HEK293T (cell line): Measurements from ENCODE around the gene VIPR2.

Source experiments
- ARNT ChIP-seq: fragments of 450-650 bp; IDR thresholded peaks from 2 replicates; pipeline ENCODE4 v1.6.1; 2017; ENCODE audit warnings: mild to moderate bottlenecking
- BHLHE40 ChIP-seq: fragments of 450-650 bp; IDR thresholded peaks from 2 replicates; pipeline ENCODE4 v1.6.1; 2016; ENCODE audit warnings: mild to moderate bottlenecking, moderate library complexity, borderline replicate concordance
- ELF4 ChIP-seq: fragments of 450-650 bp; IDR thresholded peaks from 2 replicates; pipeline ENCODE4 v1.6.1; 2017; ENCODE audit warnings: antibody characterized with exemption
- FOXA1 ChIP-seq: fragments of 450-650 bp; IDR thresholded peaks from 2 replicates; pipeline ENCODE4 v1.6.1; 2016; ENCODE audit warnings: mild to moderate bottlenecking
- FOXK2 ChIP-seq: fragments of 450-650 bp; IDR thresholded peaks from 2 replicates; pipeline ENCODE4 v1.6.1; 2016; ENCODE audit warnings: mild to moderate bottlenecking
- FOXM1 ChIP-seq: fragments of 450-650 bp; IDR thresholded peaks from 2 replicates; pipeline ENCODE4 v1.6.1; 2017; ENCODE audit warnings: mild to moderate bottlenecking, borderline replicate concordance
- NFRKB ChIP-seq: fragments of 450-650 bp; IDR thresholded peaks from 2 replicates; pipeline ENCODE4 v1.6.1; 2016; ENCODE audit warnings: mild to moderate bottlenecking, moderate library complexity
- SP1 ChIP-seq: fragments of 450-650 bp; IDR thresholded peaks from 2 replicates; pipeline ENCODE4 v1.6.1; 2017
- SUZ12 ChIP-seq: fragments of 450-650 bp; IDR thresholded peaks from 2 replicates; pipeline ENCODE4 v1.6.1; 2016; ENCODE audit warnings: mild to moderate bottlenecking
- TARDBP ChIP-seq: fragments of 450-650 bp; IDR thresholded peaks from 2 replicates; pipeline ENCODE4 v1.6.1; 2016
- TF ChIP-seq, protein P1 (sequence below): fragments of 450-650 bp; IDR thresholded peaks from 2 replicates; pipeline ENCODE4 v1.6.1; 2016

DNA sequence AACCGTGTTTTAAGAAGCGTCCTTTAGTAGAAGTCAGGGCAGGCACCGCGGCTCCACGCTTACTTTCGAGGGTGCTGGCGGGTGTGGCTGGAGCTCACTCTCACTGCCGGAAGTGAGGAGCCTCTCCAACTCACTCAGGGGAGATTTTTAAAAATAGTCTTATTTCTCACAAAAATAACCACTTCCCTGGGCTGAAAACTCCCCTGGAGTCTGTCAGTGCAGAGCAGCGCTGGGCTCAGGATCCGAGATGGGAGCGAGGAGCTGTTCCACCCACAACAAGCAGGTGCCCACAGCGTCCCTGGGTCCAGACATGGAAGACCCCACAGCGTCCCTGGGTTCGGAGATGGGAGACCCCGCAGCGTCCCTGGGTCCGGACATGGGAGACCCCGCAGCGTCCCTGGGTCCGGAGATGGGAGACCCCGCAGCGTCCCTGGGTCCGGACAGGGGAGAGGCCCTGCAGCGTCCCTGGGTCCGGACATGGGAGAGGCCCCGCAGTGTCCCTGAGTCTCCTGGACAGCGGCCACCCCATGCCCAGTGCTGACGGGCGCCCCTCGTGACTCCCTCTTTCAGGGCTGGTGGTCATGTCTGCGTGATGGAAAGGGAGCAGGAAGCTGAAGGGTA lies 51.2 kb downstream of the VIPR2 start:
- TF ChIP-seq FOXK2 (no peak), FOXA1 (no peak), ELF4 (no peak), ARNT (no peak), TARDBP (no peak), NFRKB (no peak), SP1 (no peak), FOXM1 (no peak), SUZ12 (no peak), BHLHE40 (no peak)
- TF ChIP-seq, protein P1, sequence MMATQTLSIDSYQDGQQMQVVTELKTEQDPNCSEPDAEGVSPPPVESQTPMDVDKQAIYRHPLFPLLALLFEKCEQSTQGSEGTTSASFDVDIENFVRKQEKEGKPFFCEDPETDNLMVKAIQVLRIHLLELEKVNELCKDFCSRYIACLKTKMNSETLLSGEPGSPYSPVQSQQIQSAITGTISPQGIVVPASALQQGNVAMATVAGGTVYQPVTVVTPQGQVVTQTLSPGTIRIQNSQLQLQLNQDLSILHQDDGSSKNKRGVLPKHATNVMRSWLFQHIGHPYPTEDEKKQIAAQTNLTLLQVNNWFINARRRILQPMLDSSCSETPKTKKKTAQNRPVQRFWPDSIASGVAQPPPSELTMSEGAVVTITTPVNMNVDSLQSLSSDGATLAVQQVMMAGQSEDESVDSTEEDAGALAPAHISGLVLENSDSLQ, result no peak
